GM18511 (cell line): ENCODE data around the gene BBS1.
"Not testable (repeated sequence)": the region's sequence is repeated elsewhere in the genome, so short reads cannot be mapped to it uniquely, and the experiment has no call there.

Experiments used
- ATAC-seq: cut with Tn5 transposase; IDR thresholded peaks from one replicate; pipeline ENCODE4 v1.9.1; 2021; ENCODE audit warnings: mild to moderate bottlenecking, moderate library complexity; ENCODE audit not compliant: unreplicated experiment

BBS1 gene

DNA sequence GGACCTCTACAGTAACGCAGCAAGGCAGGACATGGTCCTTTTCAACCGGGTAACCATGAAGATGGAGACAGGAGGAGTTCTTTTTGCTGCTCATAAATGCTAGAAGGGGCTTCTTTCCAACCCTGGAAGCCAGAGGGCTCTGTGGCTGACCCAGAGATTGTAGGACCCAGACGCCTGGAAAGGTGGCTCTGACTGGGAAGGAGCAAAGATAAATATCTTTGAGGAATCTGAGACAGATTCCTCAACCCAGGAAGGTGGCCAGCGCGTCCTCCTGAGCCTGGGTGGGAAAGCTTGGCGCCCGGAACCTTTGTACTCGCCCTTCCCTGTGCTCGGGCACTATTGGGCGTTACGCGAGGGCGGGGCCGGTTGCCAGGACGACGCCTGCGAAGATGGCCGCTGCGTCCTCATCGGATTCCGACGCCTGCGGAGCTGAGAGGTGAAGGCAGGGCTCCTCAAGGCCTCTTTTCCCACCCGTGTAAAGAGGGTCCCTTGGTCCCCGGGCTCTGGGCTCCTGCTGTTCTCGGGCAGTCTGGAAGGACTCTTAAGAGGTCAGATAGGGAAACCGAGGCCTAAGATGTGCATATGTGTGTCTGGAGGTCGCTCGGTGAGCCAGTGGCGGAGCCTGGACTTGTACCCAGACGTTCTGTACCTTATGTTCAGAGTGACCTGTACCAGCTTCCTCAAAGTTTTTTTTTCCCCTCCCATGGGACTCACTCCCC, at the start of gene BBS1:
TSS of gene BBS1 (plus strand) at position 365 of the 719 bp plus-strand sequence. CDS start at position 390, 25 bp downstream.
- ATAC-seq, result peak; percentile 93

- ATAC-seq, result no peak
Measured at GRCh38 chr11:66462010-66462409, 48.4 kb upstream of the BBS1 start.

DNA sequence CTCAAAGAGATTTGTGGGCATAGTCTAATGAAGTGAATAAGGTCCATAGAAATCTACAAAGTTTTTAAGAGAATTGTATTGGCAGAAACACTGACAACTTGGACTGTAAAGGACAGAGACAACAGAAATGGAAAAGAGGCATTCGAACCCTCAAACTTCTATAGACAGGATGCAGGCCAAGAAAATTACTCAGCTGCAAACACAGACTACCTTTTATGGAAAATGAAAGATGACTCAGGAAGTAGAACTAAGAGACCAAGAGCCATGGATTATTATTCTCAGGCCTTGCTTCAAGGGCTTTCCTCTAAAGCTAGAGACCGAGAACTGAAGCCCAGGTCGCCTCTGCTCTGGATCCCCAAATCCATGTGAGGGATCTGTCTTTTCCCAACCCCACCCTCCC, 47.5 kb upstream of the BBS1 start:
- ATAC-seq, result no peak

- not testable (repeated sequence) for ATAC-seq
Measured at GRCh38 chr11:66464116-66464515, 46.3 kb upstream of the BBS1 start.

DNA sequence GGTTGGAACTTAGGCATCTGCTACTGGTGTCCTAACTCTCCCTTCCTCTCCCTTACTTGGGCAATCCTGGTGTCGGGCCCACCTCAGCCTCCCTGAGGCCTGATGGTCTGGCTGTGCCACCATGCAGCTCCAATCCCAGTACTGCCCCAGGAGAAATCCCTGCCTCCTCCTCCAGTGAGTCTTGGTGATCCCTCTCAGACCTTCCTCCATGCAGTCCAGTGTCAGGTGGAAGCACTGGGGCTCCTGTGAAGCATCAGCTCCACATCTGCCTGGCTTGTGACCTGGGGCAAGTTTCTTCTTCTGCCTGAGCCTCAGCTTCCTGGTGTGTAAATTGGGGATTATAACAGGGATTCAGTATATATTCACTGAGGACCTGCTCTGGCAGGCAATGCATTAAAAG, 45.5 kb upstream of the BBS1 start:
- no peak for ATAC-seq

DNA sequence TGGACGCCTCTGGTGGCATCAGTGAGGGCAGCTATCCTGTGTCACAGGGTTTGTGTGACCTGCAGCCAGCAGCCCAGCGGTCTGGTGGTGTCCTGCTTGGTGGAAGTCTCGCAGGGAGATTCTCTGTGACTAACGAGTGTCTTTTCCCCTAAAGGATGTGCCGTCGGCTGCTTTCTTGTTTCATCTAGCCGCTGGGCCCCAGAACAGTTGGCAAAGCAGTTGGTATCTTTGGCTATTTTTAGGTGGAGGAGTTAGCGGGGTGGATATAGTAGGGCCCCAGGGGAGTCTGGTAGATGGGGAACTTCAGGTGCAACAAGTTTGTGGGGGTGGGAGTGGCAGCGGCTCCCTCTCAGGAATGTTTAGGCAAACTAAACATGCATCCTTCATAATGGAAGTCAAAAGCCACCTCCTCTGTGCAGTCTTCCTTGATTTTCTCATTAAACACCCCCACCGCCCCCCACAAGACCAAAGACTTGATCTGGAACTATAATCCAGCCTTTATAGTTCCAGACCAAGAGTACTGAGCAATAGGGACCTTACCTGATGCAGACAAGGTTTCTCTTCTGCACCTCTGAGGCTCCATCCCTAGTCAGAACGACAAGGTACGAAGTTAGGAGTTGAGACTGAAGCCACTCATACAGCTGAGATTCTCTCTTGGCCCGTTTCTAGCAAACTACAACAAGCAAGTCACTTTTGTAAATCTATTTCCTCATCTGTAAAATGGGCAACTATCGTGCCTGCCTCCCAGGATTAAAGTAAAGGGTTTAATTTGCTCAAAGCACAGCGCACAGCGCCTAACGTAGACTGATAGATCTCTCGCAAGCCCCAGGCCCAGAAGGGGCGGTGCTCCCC, 44.8 kb upstream of the BBS1 start:
- no peak for ATAC-seq

DNA sequence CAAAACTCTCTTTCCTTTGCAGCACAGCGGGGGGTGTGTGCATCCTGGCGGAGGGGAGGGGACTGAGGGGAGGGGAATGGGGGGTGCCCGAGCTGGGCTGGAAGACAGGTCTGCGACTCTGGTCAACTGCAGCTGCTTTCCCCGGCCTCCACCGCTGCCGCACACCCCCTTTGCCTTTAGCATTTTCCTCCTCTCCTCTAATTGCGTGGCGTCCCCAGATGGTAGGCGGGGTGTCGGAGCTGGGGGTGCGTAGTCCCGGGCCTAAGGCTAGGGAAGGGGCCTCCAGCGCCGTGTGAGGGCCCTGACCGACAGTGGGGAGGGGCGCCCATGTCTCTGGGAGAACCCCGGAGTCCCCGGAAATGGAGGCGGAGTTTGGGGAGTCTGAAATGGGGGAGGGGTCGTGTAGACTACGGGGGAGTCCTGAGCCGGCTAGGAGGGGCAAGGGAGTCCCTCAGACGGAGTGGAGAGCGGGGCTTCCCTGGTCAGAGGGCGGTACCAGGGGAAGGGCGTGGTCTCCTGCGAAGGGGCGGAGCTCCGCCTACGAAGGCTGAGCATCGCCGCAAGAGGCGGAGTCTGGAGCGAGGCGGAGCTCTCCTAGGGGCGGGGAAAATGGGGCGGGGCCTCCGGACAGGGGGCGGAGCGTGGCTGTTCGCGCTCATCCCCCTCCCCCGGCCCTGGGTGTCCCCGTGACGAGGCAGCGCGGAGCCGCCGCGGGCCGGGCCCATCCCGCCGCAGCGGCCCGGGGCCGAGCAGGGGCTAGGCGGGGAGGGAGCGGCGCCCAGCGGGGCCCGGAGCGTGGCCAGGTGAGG, 44.0 kb upstream of the BBS1 start, which contains the start of gene PELI3:
TSS of gene PELI3 (plus strand) at position 681 of the 809 bp plus-strand sequence. CDS start 1,224 bp downstream, outside the sequence.
- ATAC-seq, result peak; percentile 84

- peak; percentile 39 for ATAC-seq
Measured at GRCh38 chr11:66467034-66467659, 43.3 kb upstream of the BBS1 start.

DNA sequence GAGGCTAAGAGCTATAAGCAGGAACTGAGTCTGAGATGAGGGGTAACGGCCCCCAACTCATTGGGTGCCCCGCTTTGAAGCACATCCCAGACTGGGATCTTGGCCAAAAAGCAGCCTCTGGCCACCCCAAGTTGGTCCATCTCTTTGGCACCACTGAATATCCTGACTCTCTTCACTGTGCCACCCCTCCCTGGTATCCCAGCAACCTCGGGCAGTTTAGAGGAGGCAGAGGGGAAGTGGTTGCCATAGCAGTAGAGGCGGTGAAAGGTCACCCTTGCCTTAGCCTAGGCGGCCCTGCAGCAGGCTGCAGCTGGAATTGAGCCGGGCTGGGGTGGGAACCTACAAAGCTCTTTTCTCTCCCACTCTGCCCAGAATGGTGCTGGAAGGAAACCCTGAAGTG, 42.7 kb upstream of the BBS1 start:
- no peak for ATAC-seq

DNA sequence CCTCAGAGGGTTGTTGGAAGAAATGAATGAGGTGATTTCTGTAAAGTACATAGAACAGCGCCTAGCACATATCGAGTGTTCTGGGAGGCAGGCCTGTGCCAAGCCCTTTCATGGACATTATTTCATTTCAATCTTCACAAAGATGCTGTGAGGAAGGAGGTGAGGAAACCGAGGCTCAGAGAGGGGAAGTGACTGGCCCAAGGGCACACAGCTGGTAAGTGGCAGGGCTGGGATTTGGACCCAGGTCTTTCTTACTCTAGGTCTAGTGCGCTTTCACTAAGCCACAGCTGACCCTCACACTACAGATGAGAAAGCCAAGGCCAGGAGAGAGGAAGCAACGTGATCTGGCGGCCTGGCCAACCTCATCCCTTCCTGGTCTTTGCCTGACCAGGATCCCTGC, 41.7 kb upstream of the BBS1 start:
- no peak for ATAC-seq

DNA sequence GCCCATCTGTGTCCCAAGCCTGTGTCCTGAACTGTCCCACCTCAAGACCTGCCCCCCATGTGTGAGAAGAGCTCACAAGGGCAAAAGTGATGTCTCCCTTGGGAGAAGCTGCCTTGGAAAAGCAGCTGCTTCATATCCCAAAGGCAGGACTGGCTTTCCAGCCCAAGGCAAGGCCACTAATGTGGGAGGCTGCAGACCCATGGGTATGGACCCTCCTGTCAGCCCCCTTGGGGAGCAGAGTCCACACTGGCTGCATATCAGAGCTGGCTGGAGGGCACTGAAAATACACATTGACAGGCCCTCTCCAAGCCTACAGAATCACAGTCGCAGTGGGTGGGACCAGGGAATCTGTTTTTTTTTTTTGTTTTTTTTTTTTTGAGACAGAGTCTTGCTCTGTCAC, 41.0 kb upstream of the BBS1 start:
- ATAC-seq, result no peak

GRCh38 chr11:66470015-66470414, 40.4 kb upstream of the BBS1 start:
- ATAC-seq, result no peak

GRCh38 chr11:66471142-66471541, 39.3 kb upstream of the BBS1 start:
- no peak for ATAC-seq

DNA sequence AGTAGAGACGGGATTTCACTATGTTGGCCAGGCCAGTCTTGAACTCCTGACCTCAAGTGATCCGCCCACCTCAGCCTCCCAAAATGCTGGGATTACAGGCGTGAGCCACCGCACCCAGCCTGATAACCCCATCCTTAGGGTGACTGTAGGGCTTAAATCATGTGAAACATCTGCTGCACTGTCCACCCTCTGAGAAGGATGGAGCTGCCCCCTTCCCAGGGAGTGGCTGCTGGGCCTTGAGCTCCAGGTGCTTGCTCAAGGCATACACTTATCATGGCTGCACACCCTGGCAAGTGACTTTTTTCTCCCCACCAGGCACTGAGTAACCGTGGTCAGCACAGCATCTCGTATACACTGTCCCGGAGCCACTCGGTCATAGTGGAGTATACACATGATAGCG, 38.4 kb upstream of the BBS1 start:
- no peak for ATAC-seq

DNA sequence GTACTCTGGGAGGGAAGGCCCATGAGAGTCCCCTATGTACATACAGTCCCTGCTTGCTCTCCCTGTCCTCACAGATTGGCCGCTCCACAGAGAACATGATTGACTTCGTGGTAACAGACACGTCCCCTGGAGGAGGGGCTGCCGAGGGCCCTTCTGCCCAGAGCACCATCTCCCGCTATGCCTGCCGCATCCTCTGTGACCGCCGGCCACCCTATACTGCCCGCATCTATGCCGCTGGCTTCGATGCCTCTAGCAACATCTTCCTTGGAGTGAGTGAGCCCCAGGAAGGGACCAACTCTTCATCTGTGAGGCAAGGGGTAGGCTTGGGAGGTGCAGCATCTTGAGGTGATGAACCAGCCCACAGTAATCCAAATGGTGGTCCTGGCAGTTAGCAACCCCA, 37.3 kb upstream of the BBS1 start:
- ATAC-seq, result no peak

GRCh38 chr11:66473608-66474515, 36.6 kb upstream of the BBS1 start:
- no peak for ATAC-seq

DNA sequence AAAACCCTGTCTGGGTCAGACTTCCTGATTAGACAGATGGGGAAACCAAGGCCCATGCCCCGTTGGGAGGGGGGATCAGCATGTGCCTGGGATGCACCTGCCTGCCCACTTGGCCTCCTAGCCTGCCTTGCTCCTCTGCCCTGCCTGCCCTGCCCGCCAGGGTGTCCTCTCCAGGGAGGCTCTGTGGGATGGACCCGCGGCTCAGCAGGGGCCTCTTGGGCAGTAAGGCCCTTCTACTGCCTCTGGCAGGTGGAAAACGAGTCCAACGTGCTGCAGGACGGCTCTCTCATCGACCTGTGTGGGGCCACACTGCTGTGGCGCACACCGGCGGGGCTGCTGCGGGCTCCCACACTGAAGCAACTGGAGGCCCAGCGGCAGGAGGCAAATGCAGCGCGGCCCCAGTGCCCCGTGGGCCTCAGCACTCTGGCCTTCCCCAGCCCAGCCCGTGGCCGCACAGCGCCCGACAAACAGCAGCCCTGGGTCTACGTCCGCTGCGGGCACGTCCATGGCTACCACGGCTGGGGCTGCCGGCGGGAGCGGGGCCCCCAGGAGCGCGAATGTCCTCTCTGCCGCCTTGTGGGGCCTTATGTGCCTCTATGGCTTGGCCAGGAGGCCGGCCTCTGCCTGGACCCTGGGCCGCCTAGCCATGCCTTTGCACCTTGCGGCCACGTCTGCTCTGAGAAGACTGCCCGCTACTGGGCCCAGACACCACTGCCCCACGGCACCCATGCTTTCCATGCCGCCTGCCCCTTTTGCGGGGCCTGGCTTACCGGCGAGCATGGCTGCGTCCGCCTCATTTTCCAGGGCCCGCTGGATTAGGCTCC, 34.9 kb upstream of the BBS1 start:
- ATAC-seq, result no peak

GRCh38 chr11:66476173-66476840, 34.1 kb upstream of the BBS1 start:
- no peak for ATAC-seq
